ENCODE measurements around the gene CKAP4.

- TF ChIP-seq EZH2 (IDR thresholded peaks at IDR 0.05) = no peak
- TF ChIP-seq POLR2AphosphoS5 (IDR thresholded peaks at IDR 0.05; ENCODE audit: borderline replicate concordance, low read depth, low read length) = no peak
Observed at GRCh38 chr12:106275458-106275857, 27.6 kb upstream of the CKAP4 start.
